ENCODE data around the gene AKAP3.
A peak's percentile ranks its signal among the peaks of the same experiment; 100 is the strongest.

AKAP3 gene

DNA sequence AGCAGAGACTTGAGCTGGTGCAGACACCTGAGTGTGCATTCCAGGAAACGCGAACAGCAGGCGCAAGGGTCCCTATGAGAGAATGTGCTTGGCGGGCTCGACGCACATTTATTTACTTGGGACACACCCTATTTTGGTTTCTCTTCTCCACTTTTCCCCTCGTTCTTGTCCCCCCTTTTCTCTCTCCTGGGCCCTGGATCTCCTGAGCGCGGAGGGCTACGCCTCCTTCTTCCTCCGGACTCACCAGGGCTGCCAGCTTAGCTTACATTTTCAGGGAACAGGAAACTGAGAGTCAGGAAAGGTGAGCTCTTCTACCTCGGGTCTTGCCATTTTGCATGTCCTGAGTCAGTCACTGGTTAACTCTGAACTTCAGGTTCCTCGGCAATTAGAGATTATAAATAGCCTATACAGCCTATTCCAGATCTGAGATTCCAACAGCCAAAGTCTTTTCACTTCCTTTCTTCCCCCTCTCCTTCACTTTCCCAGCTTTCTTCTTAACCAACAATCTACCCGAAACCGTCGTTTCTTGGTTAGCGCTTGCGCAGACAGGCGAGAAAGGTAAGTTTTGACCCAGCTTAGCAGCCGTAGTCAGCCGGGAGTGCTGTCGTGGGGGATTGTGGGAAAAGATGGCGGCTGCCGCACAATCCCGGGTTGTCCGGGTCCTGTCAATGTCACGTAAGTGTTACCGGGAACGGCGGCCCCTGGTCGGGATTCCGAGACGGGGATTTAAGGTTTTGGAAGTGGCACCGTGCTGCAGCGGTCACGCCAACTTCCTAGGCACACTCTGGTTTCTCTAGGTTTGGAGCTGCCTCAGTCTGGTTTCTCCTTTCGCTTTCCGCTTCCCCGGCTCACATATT lies at the start of gene AKAP3, which contains the start of gene NDUFA9:
Gene AKAP3, minus strand, starts transcription at position 551 of the 857 bp plus-strand sequence. CDS start 10,855 bp downstream, outside the sequence.
Gene NDUFA9, plus strand, starts transcription at position 614 of the 857 bp plus-strand sequence. Its CDS starts 13 bp downstream, at position 627.
- peak; percentile 77 for DNase-seq

DNA sequence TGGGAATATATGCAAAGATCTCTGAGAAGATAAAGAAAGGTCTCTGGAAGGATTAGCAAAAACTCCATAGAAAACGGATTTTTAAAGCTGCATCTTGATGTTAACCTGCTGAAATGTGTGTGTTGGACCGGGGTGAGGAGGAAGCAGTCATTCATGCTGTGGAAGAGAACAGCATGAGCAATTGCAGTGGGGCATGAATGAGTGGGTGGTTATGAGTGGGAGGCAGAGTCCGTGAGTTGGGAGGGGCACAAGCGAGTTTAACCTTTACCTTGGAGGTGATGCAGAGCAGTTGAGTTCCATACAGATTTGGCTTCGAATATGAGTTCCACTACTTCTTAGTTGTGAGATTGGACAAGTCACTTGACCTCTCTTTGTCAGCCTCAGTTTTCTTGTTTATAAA lies 41.9 kb upstream of the AKAP3 start:
- no peak for DNase-seq

DNA sequence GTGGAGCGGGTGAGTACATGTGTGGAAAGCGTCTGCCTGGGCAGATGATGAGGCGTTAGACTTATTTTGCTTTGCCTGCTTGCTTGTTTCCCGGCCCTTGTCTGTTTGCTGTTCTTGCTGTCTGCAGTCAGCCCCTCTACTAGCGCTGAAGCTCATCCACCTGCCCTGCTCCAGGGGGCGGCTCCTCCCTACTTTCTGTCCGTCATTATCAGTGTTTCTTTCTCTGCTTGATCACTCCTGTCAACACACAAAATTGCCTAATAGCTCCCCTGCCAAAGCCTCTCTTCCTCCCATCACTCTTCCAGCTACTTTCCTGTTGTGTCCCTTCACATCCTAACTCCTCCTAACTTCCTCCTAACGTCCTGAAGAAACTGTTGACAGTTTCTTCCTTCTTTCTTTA lies 36.5 kb upstream of the AKAP3 start:
- no peak for DNase-seq

DNA sequence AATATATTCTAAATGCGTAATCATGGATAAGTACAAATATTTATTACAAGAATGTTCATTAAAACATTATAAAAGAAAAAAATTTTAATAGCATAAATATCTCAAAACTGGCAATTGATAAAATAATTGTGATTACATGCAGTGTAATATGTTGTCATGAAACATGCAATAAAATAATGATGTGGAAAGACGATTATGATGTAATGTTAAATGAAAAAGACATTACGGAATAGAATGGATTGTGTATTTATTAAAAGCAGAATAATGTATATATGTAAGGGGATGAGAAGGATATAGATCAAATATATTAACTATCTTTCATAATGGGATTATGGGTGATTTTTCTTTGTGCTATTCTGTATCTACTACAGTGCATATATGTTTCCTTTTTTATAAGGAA lies 32.9 kb upstream of the AKAP3 start:
- no peak for DNase-seq

- no peak for DNase-seq
Measured at GRCh38 chr12:4679711-4680110, 30.9 kb upstream of the AKAP3 start.

- DNase-seq: no peak
Measured at GRCh38 chr12:4665236-4665635, 16.4 kb upstream of the AKAP3 start.

DNA sequence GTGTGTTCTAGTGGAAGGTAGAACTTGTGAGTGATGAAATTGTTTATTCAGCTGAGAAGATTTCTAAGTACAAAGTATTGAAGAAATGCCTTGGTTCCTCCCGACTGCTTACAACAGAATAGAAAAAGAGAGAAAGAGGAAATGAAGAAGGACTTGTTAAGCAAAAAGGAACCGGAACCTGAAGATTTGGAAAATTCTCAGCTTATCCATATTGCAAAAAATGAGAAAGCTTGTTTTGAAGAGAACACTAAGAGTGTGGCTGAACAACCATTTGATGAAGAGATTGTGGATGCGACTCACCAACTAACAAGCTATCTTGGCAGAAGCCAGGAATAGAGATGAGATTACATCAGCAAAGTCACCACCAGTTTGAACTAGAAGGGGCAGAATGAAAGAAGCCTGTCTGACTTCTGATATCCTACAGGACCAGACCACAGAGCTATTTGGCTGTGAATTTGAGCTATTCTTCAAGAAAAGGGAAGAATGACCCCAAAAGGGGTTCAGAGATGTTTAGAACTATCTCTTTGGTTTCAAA lies 15.2 kb upstream of the AKAP3 start:
- DNase-seq: no peak

DNA sequence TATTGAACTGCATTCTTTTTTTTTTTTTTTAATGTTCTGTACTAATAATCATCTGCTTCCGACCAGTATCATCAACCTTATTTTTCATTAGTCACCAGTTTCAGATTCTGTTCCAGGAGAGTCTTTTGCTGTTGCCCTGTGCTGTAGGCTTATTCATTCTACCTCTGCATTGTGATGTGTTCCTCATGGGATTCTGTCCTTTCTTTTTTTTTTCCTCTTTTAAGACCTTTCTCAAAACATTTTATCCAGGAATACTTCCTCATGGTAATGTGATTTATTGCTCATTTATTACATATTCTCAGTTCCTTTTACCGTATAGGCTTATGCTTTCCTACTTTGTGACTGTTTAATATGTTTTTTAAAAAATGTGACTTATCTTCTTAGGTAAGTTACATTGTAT lies 4.8 kb upstream of the AKAP3 start:
- DNase-seq: no peak

GRCh38 chr12:4653257-4653656 lies 4.4 kb upstream of the AKAP3 start:
- no peak for DNase-seq

- no peak for DNase-seq
Measured at GRCh38 chr12:4649358-4649661, 459 bp upstream of the AKAP3 start.

DNA sequence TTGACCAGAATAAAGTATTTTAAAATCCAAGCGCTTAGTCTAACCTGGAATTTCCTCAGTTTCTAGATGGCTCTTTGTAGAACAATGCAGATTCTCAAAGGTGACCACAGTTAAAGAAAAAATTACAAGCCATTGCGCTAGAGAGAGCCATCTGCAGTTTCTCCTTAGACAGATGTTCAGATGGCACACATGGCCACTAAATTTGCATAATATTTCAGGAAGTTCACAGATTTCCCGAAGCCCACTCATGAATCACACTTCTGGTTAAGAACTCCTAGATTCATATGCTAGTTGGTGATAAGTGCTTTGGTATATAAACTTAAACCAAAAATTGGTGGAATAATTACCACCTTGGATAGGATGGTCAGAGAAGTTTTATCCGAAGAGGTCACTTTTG lies 749 bp downstream of the AKAP3 start:
- no peak for DNase-seq

- DNase-seq: no peak
Measured at GRCh38 chr12:4645023-4645422, 3.8 kb downstream of the AKAP3 start.

DNA sequence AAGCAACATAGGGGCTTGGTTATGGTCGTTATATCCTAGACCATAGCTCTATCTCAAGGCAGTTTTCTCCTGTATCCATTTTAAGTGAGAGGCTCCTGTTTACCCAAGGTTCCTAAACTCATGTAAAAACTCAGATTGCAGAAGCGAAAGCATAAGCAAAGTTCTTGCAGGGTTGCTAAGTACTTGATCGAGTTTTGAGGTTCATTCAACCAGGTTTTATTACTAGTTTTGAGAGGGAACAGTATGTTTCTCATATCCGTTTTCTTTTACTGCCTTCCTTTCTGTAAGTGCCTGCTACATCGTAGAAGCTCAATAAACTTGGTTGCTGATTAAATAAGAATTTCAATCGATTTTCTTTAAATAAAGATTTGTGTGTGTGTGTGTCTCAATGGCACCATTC lies 5.1 kb downstream of the AKAP3 start:
- DNase-seq: no peak

GRCh38 chr12:4630262-4630661 lies 18.6 kb downstream of the AKAP3 start:
- no peak for DNase-seq

- DNase-seq: no peak
Measured at GRCh38 chr12:4628406-4628805, 20.4 kb downstream of the AKAP3 start.

DNA sequence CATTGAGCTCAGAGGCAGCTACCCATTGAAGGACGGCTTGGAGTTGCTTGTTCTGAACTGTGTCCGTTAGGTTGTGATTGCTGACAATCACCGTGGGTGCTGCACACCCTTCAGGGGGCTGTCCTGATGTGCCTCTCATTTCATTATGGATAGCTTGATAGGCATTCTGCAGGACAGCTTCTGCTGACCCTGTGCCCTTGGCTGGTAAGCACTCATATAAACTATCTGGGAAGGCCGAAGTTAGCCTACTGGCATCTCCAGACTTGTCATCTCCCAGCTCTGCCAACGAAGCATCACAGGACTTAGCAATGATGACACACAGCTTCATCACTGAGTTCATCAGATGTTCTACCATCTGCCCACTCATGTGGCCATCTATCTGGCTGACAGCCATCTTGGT lies 22.3 kb downstream of the AKAP3 start:
- no peak for DNase-seq

- no peak for DNase-seq
Measured at GRCh38 chr12:4621511-4621910, 27.3 kb downstream of the AKAP3 start.

- DNase-seq: no peak
Measured at GRCh38 chr12:4615667-4616066, 33.2 kb downstream of the AKAP3 start.

DNA sequence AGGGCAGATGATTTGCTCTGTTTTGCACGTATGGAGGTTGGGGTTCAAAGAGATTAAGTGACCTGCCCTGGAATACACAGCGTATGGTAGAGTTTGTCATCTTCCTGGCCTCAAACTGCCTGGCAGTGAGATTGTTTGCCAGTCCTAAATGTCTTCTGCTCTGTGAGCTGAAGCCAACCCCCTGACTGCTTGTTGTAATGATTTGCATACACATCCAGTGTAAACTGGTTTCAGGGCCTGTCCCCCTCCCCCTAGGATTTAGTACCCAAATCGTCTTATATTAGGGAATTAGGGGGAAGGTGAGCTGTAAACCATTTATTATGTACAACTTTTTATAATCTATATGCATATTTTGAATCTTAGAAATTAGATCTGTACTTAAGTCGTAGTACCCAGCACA lies 38.4 kb downstream of the AKAP3 start:
- DNase-seq: no peak

DNA sequence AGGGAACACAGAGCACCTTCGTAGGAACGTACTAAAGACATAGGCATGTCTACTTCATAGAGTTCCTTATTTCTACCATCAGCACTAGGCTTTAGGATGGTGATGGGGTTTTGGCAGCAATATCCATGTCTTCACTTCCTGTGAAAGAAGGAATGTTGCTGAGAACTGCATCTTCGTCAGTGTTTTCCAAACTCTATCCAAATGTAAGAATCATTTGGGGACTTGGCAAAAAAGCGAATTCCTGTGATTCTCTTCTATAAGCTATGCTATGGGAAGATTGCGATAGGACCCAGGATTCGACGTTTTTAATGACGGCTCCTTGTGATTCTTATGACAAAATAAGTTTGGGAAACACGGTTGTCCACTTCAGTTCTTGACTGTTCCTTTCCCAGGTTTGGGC lies 39.8 kb downstream of the AKAP3 start:
- no peak for DNase-seq

DNA sequence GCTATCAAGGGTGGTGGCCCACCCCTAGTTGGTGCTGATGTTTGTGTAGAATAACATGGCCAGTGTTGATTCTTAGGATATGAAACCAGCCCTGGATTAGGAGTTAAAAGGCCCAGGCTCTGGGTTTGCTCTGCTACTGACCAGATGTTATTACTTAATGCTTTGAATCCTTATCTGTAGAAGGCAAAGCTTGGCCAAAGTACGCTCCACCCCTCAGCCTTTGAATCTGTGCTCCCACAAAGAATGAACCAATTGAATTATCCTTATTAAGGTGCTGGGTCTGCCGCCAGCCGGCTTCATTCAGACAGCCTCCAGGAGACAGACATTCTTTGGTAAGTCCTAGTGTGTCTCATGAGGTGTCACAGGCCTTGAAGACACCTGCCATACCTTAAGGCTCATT lies 41.8 kb downstream of the AKAP3 start:
- no peak for DNase-seq

DNA sequence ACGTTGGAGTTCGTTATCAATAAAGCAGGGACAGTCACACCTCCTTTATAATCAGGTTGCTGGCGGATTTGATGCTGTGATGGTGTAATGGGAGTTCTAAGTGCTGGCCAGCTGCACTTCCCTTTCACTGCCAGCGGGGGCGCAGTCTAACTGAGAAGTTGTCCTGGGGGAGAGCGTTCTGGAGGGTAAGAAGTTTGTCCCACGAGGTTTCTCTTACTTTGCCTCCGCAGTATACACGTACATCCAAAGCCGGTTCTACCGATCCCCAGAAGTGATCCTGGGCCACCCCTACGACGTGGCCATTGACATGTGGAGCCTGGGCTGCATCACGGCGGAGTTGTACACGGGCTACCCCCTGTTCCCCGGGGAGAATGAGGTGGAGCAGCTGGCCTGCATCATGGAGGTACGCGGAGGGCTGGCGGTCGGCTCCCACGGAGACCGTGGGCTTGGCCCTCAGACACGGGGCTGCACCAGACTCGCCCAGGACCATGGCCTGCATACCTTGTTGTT lies 44.1 kb downstream of the AKAP3 start:
- peak; percentile 78 for DNase-seq

GRCh38 chr12:4603946-4604345 lies 44.9 kb downstream of the AKAP3 start:
- no peak for DNase-seq

DNA sequence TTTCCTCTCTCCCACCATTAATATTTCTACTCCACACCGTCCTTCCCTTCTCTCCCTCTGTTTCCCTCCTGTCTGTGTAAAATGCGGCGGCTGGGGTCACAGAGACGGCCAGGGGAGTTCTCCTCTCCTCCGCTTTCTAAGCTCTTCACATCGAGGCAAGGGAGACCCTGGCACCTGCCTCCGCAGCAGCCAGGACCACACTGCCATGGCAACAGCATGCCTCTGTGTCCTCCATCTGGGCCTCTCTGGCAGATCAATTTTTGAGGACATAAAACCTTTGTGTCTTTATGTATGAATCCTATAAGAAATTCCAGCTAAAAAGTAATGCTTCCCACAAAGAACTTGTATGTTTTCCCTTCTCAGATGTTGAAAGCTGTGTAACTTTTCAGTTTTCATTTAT lies 45.4 kb downstream of the AKAP3 start:
- DNase-seq: no peak

DNA sequence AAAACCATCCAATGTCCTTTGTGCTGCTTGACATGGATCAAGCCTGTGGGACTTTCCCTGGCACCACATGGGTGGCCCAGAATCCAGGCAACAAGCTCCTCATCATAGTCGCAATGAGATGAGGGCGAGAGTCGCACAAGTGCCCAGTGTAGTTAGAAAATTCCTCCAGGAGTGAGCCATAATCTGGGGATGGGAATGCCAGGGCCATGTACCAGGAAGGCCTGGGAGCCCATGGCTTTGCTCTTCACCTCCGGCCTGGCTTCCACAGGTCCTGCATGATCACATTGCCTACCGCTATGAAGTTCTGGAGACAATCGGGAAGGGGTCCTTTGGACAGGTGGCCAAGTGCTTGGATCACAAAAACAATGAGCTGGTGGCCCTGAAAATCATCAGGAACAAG lies 53.0 kb downstream of the AKAP3 start:
- no peak for DNase-seq

Measured in activated CD4-positive, CD25-positive, alpha-beta regulatory T cell treated with anti-CD3 and anti-CD28 coated beads, Interleukin-2, amount 50 U/mL, for 72 hours (primary cell).